K562 (cell line): ENCODE measurements around the gene HMBS. TPM values are rescaled to one million over a fixed set of nuclear protein-coding genes. Genes with fewer than 3 reads are reported as not detected.

Experiments
- ATF3 ChIP-seq, 2 experiments: fragments of 450-650 bp in 1 of 2; sonication (generic) in 1 of 2; formaldehyde crosslinking in 1 of 2; IDR thresholded peaks in 1 of 2; conservative IDR thresholded peaks in 1 of 2; 2 replicates each; pipeline versions ENCODE4 v1.6.1 to v1.8.1; 2016 to 2023; ENCODE audit warnings: mild to moderate bottlenecking in 2 of 2, moderate library complexity in 2 of 2, inconsistent platforms in 1 of 2, missing genetic modification reagents in 1 of 2
- CBFA2T2 ChIP-seq: fragments of 450-650 bp; conservative IDR thresholded peaks from 2 replicates; pipeline ENCODE4 v1.6.1; 2017; ENCODE audit warnings: mild to moderate bottlenecking
- CHCHD3 ChIP-seq: fragments of 250-450 bp; sonication (Bioruptor Pico); IDR thresholded peaks from 2 replicates; pipeline ENCODE4 v2.1.2; 2022; ENCODE audit warnings: mild to moderate bottlenecking
- CTCF ChIP-seq, 3 experiments: IDR thresholded peaks in 2 of 3; conservative IDR thresholded peaks in 1 of 3; 2 replicates each; pipeline ENCODE4 v1.5.1; 2011 to 2012; ENCODE audit warnings: low read length in 3 of 3, mild to moderate bottlenecking in 3 of 3, control low read depth in 2 of 3, improper control_type of control experiment in 1 of 3, inconsistent platforms in 1 of 3, low read depth in 1 of 3, mixed read lengths in 1 of 3, moderate library complexity in 1 of 3; ENCODE audit not compliant: insufficient read depth in 2 of 3
- CXXC5 ChIP-seq: fragments of 250-450 bp; sonication (Bioruptor Pico); IDR thresholded peaks from 2 replicates; pipeline ENCODE4 v1.8.0; 2022; ENCODE audit warnings: inconsistent platforms, mild to moderate bottlenecking, moderate library complexity
- ETV6 ChIP-seq, 3 experiments: fragments of 150-350 bp in 1 of 3; sonication (generic) in 1 of 3; formaldehyde crosslinking in 1 of 3; IDR thresholded peaks; 2 replicates each; pipeline versions ENCODE4 v1.6.1 to v1.8.0; 2014 to 2022; ENCODE audit warnings: borderline replicate concordance in 2 of 3, low read depth in 2 of 3, antibody characterized with exemption in 1 of 3, low read length in 1 of 3, mild to moderate bottlenecking in 1 of 3, missing genetic modification reagents in 1 of 3
- NFYB ChIP-seq: IDR thresholded peaks from 2 replicates; pipeline ENCODE4 v1.6.1; 2011; ENCODE audit warnings: mild to moderate bottlenecking, moderate library complexity; ENCODE audit not compliant: insufficient read length; ENCODE audit errors: extremely low read depth
- NR1H2 ChIP-seq: sonication (generic); formaldehyde crosslinking; IDR thresholded peaks from 2 replicates; pipeline ENCODE4 v1.4.0; 2020; ENCODE audit warnings: mild to moderate bottlenecking, missing genetic modification reagents
- POLR2H ChIP-seq: IDR thresholded peaks from 2 replicates; pipeline ENCODE4 v1.6.1; 2016; ENCODE audit warnings: missing genetic modification characterization, low read depth, mild to moderate bottlenecking, control low read depth, missing compliant biosample characterization, moderate library complexity
- TCF7 ChIP-seq: sonication (generic); IDR thresholded peaks from 2 replicates; pipeline ENCODE4 v1.6.1; 2016; ENCODE audit warnings: antibody characterized with exemption, borderline replicate concordance
- ZFP36 ChIP-seq: fragments of 150-350 bp; IDR thresholded peaks from 2 replicates; pipeline ENCODE4 v1.6.1; 2018; ENCODE audit warnings: low read length, low read depth; ENCODE audit not compliant: partially characterized antibody
- ZFPM2 ChIP-seq: fragments of 250-450 bp; sonication (Bioruptor Pico); IDR thresholded peaks from 2 replicates; pipeline ENCODE4 v1.5.1; 2022; ENCODE audit warnings: mild to moderate bottlenecking
- ZMIZ1 ChIP-seq, 2 experiments: fragments of 150-350 bp in 1 of 2; IDR thresholded peaks; 2 replicates each; pipeline ENCODE4 v1.6.1; 2012 to 2016; ENCODE audit warnings: low read depth in 2 of 2, low read length in 2 of 2, mild to moderate bottlenecking in 1 of 2, moderate library complexity in 1 of 2
- ZNF224 ChIP-seq: sonication (generic); formaldehyde crosslinking; IDR thresholded peaks from 2 replicates; pipeline ENCODE4 v1.8.0; 2022; ENCODE audit warnings: mild to moderate bottlenecking, missing genetic modification reagents
- ZNF253 ChIP-seq: fragments of 250-450 bp; sonication (Bioruptor Pico); conservative IDR thresholded peaks from 2 replicates; pipeline ENCODE4 v1.6.1; 2021; ENCODE audit warnings: mild to moderate bottlenecking
- ZNF766 ChIP-seq: fragments of 200-800 bp; sonication (Bioruptor generic); conservative IDR thresholded peaks from 2 replicates; pipeline ENCODE4 v1.6.1; 2016; ENCODE audit warnings: missing genetic modification characterization, missing compliant biosample characterization
- polyA plus RNA-seq, 8 experiments: library from polyadenylated mRNA; depleted of rRNA in 4 of 8; stranded (reverse) in 5 of 8; unstranded in 3 of 8; fragments of >200 nt; fragmentation: Nextera tagmentation in 2 of 8; fragmentation: Illumina TruSeq in 1 of 8; extraction: Ambion mirVana in 2 of 8; extraction: Trizol in 1 of 8; gene quantifications; 2 replicates each; pipeline versions ENCODE4 v1.2.1 to v1.2.3, GENCODE V29; 2011 to 2014; ENCODE audit warnings: inconsistent platforms in 1 of 8, missing spikeins in 1 of 8
- total RNA-seq, 7 experiments: library from RNA; depleted of rRNA in 6 of 7; stranded (reverse); fragments of >200 nt in 6 of 7; fragmentation: Illumina TruSeq in 2 of 7; extraction: Trizol in 2 of 7; gene quantifications; 2 replicates each; pipeline versions ENCODE4 v1.2.1 to v1.2.3, GENCODE V29; 2011 to 2021; ENCODE audit warnings: low replicate concordance in 1 of 7
- TF ChIP-seq, protein P1 (sequence below), 2 experiments: IDR thresholded peaks; 2 replicates each; pipeline ENCODE4 v1.6.1; 2012; ENCODE audit warnings: improper control_type of control experiment in 2 of 2, low read depth in 2 of 2, low read length in 2 of 2, borderline replicate concordance in 1 of 2

Gene HMBS
- total and polyA plus RNA-seq, 9 of the 15 experiments (the other 6 are each of a cell fraction or from before 2014, with no cell fraction given): 56.9 to 385 (median 286) TPM

DNA sequence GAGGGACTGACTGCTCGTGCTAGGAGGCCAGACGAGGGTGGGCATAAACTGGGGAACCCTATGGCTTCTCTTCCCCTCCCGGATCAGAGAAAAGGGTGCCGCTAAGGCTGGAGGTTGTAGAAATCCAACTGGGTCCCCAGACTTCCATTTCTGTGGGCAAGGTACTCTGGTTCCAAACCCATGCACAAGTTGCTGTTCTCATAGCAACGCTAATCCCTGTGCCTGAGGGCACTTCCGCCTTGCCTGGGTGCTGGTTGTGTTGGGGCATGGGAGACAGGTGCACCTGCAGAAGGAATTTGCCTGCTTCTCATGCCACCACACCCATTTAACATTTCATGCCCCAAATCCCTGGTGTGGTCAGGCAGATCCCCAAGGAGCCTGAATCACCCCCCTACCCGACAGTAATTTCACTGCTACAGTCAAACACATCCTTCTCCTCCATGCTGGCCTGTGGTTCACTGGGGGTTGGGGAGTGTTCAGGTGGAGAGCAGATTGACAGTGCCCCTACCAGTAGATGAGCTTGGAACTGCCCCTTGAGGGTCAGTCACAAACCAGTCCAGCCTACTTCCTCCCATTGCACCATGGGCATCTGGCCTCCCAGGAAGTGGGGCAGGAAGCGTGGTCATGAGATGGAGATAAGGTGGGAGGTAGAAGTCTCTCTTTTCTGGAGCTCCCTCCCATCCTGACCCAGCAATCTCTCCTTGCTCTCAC, 23.6 kb downstream of the HMBS start (continued):
- TF ChIP-seq, protein P1, sequence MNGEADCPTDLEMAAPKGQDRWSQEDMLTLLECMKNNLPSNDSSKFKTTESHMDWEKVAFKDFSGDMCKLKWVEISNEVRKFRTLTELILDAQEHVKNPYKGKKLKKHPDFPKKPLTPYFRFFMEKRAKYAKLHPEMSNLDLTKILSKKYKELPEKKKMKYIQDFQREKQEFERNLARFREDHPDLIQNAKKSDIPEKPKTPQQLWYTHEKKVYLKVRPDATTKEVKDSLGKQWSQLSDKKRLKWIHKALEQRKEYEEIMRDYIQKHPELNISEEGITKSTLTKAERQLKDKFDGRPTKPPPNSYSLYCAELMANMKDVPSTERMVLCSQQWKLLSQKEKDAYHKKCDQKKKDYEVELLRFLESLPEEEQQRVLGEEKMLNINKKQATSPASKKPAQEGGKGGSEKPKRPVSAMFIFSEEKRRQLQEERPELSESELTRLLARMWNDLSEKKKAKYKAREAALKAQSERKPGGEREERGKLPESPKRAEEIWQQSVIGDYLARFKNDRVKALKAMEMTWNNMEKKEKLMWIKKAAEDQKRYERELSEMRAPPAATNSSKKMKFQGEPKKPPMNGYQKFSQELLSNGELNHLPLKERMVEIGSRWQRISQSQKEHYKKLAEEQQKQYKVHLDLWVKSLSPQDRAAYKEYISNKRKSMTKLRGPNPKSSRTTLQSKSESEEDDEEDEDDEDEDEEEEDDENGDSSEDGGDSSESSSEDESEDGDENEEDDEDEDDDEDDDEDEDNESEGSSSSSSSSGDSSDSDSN (IDR thresholded peaks at IDR 0.05; ENCODE audit: borderline replicate concordance in 1 of 2, low read depth in 2 of 2, low read length in 2 of 2): no peak
- TF ChIP-seq NFYB (peak; percentile 59), ZNF224 (CRISPR knock-in tag) (no peak), ATF3 (IDR thresholded peaks at IDR 0.05) (peak; percentile 21; the same call in 1 of the 2 replicates), ATF3 (CRISPR knock-in tag; conservative IDR thresholded peaks at IDR 0.05) (no peak), POLR2H (peak; percentile 55), ZMIZ1 (IDR thresholded peaks at IDR 0.05; ENCODE audit: low read depth in 2 of 2, low read length in 2 of 2) (no peak), TCF7 (no peak), CHCHD3 (no peak), ZNF253 (CRISPR knock-in tag) (no peak), ETV6 (IDR thresholded peaks at IDR 0.05; ENCODE audit: borderline replicate concordance in 1 of 2, low read depth in 2 of 2, low read length in 1 of 2) (peak; percentile 91 to 95), ETV6 (CRISPR knock-in tag; IDR thresholded peaks at IDR 0.05; ENCODE audit: borderline replicate concordance) (no peak), ZNF766 (CRISPR knock-in tag) (no peak), NR1H2 (no peak), ZFPM2 (CRISPR knock-in tag) (no peak), CXXC5 (CRISPR knock-in tag) (0 out of 2 replicates have a peak, but pooled peaks have one; percentile 14), ZFP36 (no peak), CTCF (IDR thresholded peaks at IDR 0.05 in 2 of 3, conservative IDR thresholded peaks at IDR 0.05 in 1 of 3; ENCODE audit: insufficient read depth in 2 of 3, low read depth in 1 of 3, low read length in 3 of 3) (no peak), CBFA2T2 (no peak)
